K562 (cell line): Measurements from ENCODE around the gene SRGN. TPM values are rescaled to one million over a fixed set of nuclear protein-coding genes. Genes with fewer than 3 reads are reported as not detected.

ENCODE experiments used
- BRD9 ChIP-seq: fragments of 450-650 bp; IDR thresholded peaks from 2 replicates; pipeline ENCODE4 v1.6.1; 2018; ENCODE audit warnings: low read depth; ENCODE audit not compliant: partially characterized antibody
- HDGF ChIP-seq: fragments of 450-650 bp; IDR thresholded peaks from 2 replicates; pipeline ENCODE4 v1.6.1; 2016
- NFATC3 ChIP-seq: fragments of 450-650 bp; IDR thresholded peaks from 2 replicates; pipeline ENCODE4 v1.6.1; 2017; ENCODE audit warnings: mild to moderate bottlenecking
- NR4A1 ChIP-seq, 2 experiments: fragments of 250-450 bp in 1 of 2; fragments of 450-650 bp in 1 of 2; sonication (Bioruptor Pico) in 1 of 2; IDR thresholded peaks; 2 replicates each; pipeline versions ENCODE4 v1.4.0 to v1.6.1; 2016 to 2020; ENCODE audit warnings: mild to moderate bottlenecking in 2 of 2, missing compliant biosample characterization in 1 of 2, missing genetic modification characterization in 1 of 2, moderate library complexity in 1 of 2
- NRF1 ChIP-seq, 2 experiments: fragments of 450-650 bp; IDR thresholded peaks in 1 of 2; conservative IDR thresholded peaks in 1 of 2; 2 replicates each; pipeline ENCODE4 v1.6.1; 2014; ENCODE audit warnings: mild to moderate bottlenecking in 2 of 2
- OTX1 ChIP-seq: fragments of 450-650 bp; formaldehyde crosslinking; IDR thresholded peaks from 2 replicates; pipeline ENCODE4 v1.4.0; 2022; ENCODE audit warnings: mild to moderate bottlenecking
- RAD51 ChIP-seq: fragments of 450-650 bp; IDR thresholded peaks from 2 replicates; pipeline ENCODE4 v1.7.1; 2016; ENCODE audit warnings: low read depth, mild to moderate bottlenecking, borderline replicate concordance
- SMAD3 ChIP-seq: fragments of 450-650 bp; formaldehyde crosslinking; conservative IDR thresholded peaks from 2 replicates; pipeline ENCODE4 v1.4.0; 2020; ENCODE audit warnings: mild to moderate bottlenecking
- SMAD4 ChIP-seq: fragments of 250-450 bp; sonication (Bioruptor Pico); conservative IDR thresholded peaks from 2 replicates; pipeline ENCODE4 v1.8.0; 2021; ENCODE audit warnings: inconsistent platforms, mild to moderate bottlenecking, moderate library complexity
- SRSF7 ChIP-seq: fragments of 200-400 bp; formaldehyde crosslinking; optimal IDR thresholded peaks from 2 replicates; pipeline ENCODE3; 2017; ENCODE audit warnings: mild to moderate bottlenecking, low read depth, low read length
- TBP ChIP-seq: optimal IDR thresholded peaks from 2 replicates; pipeline ENCODE3; 2011; ENCODE audit warnings: low read depth, low read length, improper control_type of control experiment
- U2AF2 ChIP-seq: fragments of 200-400 bp; formaldehyde crosslinking; optimal IDR thresholded peaks from 2 replicates; pipeline ENCODE3; 2017; ENCODE audit warnings: low read depth, mild to moderate bottlenecking, low read length
- XRCC4 ChIP-seq: IDR thresholded peaks from one replicate; pipeline ENCODE4 v1.6.1; 2011; ENCODE audit not compliant: insufficient read depth, insufficient read length; ENCODE audit errors: extremely low read depth
- ZNF444 ChIP-seq: fragments of 250-450 bp; sonication (Bioruptor Pico); IDR thresholded peaks from 2 replicates; pipeline ENCODE4 v1.4.0; 2020; ENCODE audit warnings: mild to moderate bottlenecking, moderate library complexity
- ZNF699 ChIP-seq: fragments of 250-450 bp; sonication (Bioruptor Pico); IDR thresholded peaks from 2 replicates; pipeline ENCODE4 v1.8.0; 2021; ENCODE audit warnings: mild to moderate bottlenecking, moderate library complexity; ENCODE audit not compliant: insufficient replicate concordance
- polyA plus RNA-seq, 8 experiments: library from polyadenylated mRNA; depleted of rRNA in 4 of 8; stranded (reverse) in 5 of 8; unstranded in 3 of 8; fragments of >200 nt; fragmentation: Nextera tagmentation in 2 of 8; fragmentation: Illumina TruSeq in 1 of 8; extraction: Ambion mirVana in 2 of 8; extraction: Trizol in 1 of 8; gene quantifications; 2 replicates each; pipeline versions ENCODE4 v1.2.1 to v1.2.3, GENCODE V29; 2011 to 2014; ENCODE audit warnings: inconsistent platforms in 1 of 8, missing spikeins in 1 of 8
- total RNA-seq, 7 experiments: library from RNA; depleted of rRNA in 6 of 7; stranded (reverse); fragments of >200 nt in 6 of 7; fragmentation: Illumina TruSeq in 2 of 7; extraction: Trizol in 2 of 7; gene quantifications; 2 replicates each; pipeline versions ENCODE4 v1.2.1 to v1.2.3, GENCODE V29; 2011 to 2021; ENCODE audit warnings: low replicate concordance in 1 of 7
- TF ChIP-seq, protein P1 (sequence below): fragments of 450-650 bp; IDR thresholded peaks from 2 replicates; pipeline ENCODE4 v1.6.1; 2017; ENCODE audit warnings: antibody characterized with exemption, mild to moderate bottlenecking
- TF ChIP-seq, protein P2 (sequence below): fragments of 450-650 bp; formaldehyde crosslinking; IDR thresholded peaks from 2 replicates; pipeline ENCODE4 v1.4.0; 2020; ENCODE audit warnings: mild to moderate bottlenecking, moderate library complexity
- TF ChIP-seq, protein P3 (sequence below): sonication (generic); formaldehyde crosslinking; IDR thresholded peaks from 2 replicates; pipeline ENCODE4 v1.8.0; 2022; ENCODE audit warnings: mild to moderate bottlenecking, missing genetic modification reagents
- TF ChIP-seq, protein P4 (sequence below): sonication (generic); formaldehyde crosslinking; IDR thresholded peaks from 2 replicates; pipeline ENCODE4 v1.4.0; 2020; ENCODE audit warnings: mild to moderate bottlenecking, missing genetic modification reagents

Gene SRGN
- total and polyA plus RNA-seq, 9 of the 15 experiments (the other 6 are each of a cell fraction or from before 2014, with no cell fraction given), result 136 to 304 (median 180) TPM

DNA sequence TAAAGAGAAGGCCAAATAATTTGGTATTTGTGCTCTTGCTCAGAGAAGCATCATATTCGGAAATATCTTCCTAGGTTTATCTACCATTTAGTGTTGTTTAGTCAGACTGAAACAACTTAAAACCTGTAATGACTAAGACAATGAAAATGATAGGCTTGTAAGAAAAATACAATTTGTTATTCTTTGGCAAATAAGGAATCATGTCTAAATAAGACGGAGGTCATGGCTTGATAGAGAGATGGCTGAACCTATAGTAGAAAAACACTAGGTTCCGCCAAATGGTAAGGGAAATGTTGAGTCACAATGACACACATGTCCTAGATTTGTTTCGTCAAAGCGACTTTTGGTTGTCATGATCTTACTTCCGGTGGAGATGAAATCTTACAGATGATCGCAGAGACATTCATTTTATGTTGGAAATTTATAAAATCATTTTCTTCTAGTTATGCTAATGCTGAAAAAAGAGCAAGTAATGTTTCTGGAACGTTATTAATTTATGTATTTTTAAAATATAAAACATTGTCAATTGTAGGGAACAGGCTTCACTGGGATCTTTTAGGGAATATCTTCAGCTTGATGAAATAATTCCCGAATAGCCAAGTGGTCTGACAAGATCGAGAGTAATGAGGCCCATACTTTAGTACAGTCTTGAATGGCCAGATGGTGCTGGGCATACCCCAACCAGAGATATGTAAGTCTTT, 1.0 kb downstream of the SRGN start (continued):
- TF ChIP-seq, protein P1, sequence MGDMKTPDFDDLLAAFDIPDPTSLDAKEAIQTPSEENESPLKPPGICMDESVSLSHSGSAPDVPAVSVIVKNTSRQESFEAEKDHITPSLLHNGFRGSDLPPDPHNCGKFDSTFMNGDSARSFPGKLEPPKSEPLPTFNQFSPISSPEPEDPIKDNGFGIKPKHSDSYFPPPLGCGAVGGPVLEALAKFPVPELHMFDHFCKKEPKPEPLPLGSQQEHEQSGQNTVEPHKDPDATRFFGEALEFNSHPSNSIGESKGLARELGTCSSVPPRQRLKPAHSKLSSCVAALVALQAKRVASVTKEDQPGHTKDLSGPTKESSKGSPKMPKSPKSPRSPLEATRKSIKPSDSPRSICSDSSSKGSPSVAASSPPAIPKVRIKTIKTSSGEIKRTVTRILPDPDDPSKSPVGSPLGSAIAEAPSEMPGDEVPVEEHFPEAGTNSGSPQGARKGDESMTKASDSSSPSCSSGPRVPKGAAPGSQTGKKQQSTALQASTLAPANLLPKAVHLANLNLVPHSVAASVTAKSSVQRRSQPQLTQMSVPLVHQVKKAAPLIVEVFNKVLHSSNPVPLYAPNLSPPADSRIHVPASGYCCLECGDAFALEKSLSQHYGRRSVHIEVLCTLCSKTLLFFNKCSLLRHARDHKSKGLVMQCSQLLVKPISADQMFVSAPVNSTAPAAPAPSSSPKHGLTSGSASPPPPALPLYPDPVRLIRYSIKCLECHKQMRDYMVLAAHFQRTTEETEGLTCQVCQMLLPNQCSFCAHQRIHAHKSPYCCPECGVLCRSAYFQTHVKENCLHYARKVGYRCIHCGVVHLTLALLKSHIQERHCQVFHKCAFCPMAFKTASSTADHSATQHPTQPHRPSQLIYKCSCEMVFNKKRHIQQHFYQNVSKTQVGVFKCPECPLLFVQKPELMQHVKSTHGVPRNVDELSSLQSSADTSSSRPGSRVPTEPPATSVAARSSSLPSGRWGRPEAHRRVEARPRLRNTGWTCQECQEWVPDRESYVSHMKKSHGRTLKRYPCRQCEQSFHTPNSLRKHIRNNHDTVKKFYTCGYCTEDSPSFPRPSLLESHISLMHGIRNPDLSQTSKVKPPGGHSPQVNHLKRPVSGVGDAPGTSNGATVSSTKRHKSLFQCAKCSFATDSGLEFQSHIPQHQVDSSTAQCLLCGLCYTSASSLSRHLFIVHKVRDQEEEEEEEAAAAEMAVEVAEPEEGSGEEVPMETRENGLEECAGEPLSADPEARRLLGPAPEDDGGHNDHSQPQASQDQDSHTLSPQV, result peak; percentile 69
- TF ChIP-seq NRF1 (conservative IDR thresholded peaks at IDR 0.05 in 1 of 2, IDR thresholded peaks at IDR 0.05 in 1 of 2) (no peak), U2AF2 (no peak), NFATC3 (peak; percentile 98), SMAD4 (CRISPR knock-in tag) (no peak), TBP (peak; percentile 80), BRD9 (peak; percentile 79), XRCC4 (no peak), ZNF444 (CRISPR knock-in tag) (no peak), SRSF7 (no peak), OTX1 (CRISPR knock-in tag) (no peak), RAD51 (0 out of 2 replicates have a peak, but pooled peaks have one; percentile 40), NR4A1 (CRISPR knock-in tag; IDR thresholded peaks at IDR 0.05) (no peak), NR4A1 (tag; IDR thresholded peaks at IDR 0.05) (no peak), HDGF (no peak), SMAD3 (CRISPR knock-in tag) (no peak), ZNF699 (CRISPR knock-in tag) (no peak)
- TF ChIP-seq, protein P2, sequence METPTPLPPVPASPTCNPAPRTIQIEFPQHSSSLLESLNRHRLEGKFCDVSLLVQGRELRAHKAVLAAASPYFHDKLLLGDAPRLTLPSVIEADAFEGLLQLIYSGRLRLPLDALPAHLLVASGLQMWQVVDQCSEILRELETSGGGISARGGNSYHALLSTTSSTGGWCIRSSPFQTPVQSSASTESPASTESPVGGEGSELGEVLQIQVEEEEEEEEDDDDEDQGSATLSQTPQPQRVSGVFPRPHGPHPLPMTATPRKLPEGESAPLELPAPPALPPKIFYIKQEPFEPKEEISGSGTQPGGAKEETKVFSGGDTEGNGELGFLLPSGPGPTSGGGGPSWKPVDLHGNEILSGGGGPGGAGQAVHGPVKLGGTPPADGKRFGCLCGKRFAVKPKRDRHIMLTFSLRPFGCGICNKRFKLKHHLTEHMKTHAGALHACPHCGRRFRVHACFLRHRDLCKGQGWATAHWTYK (CRISPR knock-in tag), result peak; percentile 72; the same call in 1 of the 2 replicates
- TF ChIP-seq, protein P3, sequence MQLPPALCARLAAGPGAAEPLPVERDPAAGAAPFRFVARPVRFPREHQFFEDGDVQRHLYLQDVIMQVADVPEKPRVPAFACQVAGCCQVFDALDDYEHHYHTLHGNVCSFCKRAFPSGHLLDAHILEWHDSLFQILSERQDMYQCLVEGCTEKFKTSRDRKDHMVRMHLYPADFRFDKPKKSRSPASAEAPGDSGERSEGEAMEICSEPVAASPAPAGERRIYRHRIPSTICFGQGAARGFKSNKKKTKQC (CRISPR knock-in tag), result no peak
- TF ChIP-seq, protein P4, sequence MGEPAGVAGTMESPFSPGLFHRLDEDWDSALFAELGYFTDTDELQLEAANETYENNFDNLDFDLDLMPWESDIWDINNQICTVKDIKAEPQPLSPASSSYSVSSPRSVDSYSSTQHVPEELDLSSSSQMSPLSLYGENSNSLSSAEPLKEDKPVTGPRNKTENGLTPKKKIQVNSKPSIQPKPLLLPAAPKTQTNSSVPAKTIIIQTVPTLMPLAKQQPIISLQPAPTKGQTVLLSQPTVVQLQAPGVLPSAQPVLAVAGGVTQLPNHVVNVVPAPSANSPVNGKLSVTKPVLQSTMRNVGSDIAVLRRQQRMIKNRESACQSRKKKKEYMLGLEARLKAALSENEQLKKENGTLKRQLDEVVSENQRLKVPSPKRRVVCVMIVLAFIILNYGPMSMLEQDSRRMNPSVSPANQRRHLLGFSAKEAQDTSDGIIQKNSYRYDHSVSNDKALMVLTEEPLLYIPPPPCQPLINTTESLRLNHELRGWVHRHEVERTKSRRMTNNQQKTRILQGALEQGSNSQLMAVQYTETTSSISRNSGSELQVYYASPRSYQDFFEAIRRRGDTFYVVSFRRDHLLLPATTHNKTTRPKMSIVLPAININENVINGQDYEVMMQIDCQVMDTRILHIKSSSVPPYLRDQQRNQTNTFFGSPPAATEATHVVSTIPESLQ, result no peak
